Measurements from ENCODE around the gene SNRPD1. TPM values are rescaled to one million over a fixed set of nuclear protein-coding genes. Genes with fewer than 3 reads are reported as not detected.

Gene SNRPD1
- total RNA-seq, 1 experiment from 2014 or later: 134 TPM

- H3K79me2 ChIP-seq (ENCODE audit: insufficient read depth, low read length): peaks cover 46% of the 10 kb centered on the region
- TSS peak; percentile 68 for BruUV-seq (replicated peaks)
- peak within 1 kb of the TSS; percentile 96 for H3K4me2 ChIP-seq (ENCODE audit: low read length)
- peak; percentile 99 for DNase-seq (ENCODE audit: low read depth, low spot score)
- TF ChIP-seq YY1 (IDR thresholded peaks at IDR 0.05; ENCODE audit: extremely low read depth, insufficient replicate concordance, low read depth, low read length) (peak; percentile 94), ELF1 (IDR thresholded peaks at IDR 0.05; ENCODE audit: borderline replicate concordance, low read depth) (no peak), CTCF (IDR thresholded peaks at IDR 0.05 in 2 of 3, conservative IDR thresholded peaks at IDR 0.05 in 1 of 3; ENCODE audit: borderline replicate concordance in 1 of 3, insufficient read depth in 1 of 3, low read depth in 2 of 3, low read length in 2 of 3) (peak in 2 of 3 experiments; percentile 67 to 81; a peak in 4 of 6 replicates), ATF3 (IDR thresholded peaks at IDR 0.05) (no peak), CBX3 (IDR thresholded peaks at IDR 0.05; ENCODE audit: low read depth) (no peak), CEBPB (IDR thresholded peaks at IDR 0.05; ENCODE audit: low read depth) (no peak), TCF7L2 (IDR thresholded peaks at IDR 0.05; ENCODE audit: borderline replicate concordance, extremely low read depth, insufficient read depth, insufficient read length) (peak; percentile 27), SIN3A (IDR thresholded peaks at IDR 0.05; ENCODE audit: low read depth) (no peak), SRF (IDR thresholded peaks at IDR 0.05; ENCODE audit: low read depth) (no peak), EZH2 (IDR thresholded peaks at IDR 0.05) (no peak), POLR2AphosphoS5 (IDR thresholded peaks at IDR 0.05; ENCODE audit: low read depth, low read length) (peak; percentile 93), POLR2A (IDR thresholded peaks at IDR 0.05; ENCODE audit: borderline replicate concordance, extremely low read depth, insufficient read depth, insufficient read length) (no peak)
- TF ChIP-seq, protein P1, sequence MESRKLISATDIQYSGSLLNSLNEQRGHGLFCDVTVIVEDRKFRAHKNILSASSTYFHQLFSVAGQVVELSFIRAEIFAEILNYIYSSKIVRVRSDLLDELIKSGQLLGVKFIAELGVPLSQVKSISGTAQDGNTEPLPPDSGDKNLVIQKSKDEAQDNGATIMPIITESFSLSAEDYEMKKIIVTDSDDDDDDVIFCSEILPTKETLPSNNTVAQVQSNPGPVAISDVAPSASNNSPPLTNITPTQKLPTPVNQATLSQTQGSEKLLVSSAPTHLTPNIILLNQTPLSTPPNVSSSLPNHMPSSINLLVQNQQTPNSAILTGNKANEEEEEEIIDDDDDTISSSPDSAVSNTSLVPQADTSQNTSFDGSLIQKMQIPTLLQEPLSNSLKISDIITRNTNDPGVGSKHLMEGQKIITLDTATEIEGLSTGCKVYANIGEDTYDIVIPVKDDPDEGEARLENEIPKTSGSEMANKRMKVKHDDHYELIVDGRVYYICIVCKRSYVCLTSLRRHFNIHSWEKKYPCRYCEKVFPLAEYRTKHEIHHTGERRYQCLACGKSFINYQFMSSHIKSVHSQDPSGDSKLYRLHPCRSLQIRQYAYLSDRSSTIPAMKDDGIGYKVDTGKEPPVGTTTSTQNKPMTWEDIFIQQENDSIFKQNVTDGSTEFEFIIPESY (IDR thresholded peaks at IDR 0.05; ENCODE audit: extremely low read depth, insufficient replicate concordance, low read length): no peak
- no peaks in the 10 kb centered on the region for H3K9me3 ChIP-seq (ENCODE audit: control insufficient read depth in 1 of 2, insufficient read depth in 1 of 2, low read depth in 1 of 2, low read length in 2 of 2)
- intact Hi-C loops (cut with micrococcal nuclease): loop anchor here (1.0 to 5.0 kb wide), 2 partner anchors 12 to 403 kb away; partner anchors contain the start of gene SNRPD1
- H3K4me1 ChIP-seq (ENCODE audit: control insufficient read depth in 1 of 2, insufficient read depth in 2 of 2, low read length in 2 of 2): peaks cover 7 to 13% of the 10 kb centered on the region in 2 experiments
- peak within 1 kb of the TSS; percentile 84 to 99 for H3K4me3 ChIP-seq (replicated peaks in 1 of 2; ENCODE audit: low read depth in 1 of 2, low read length in 2 of 2)
- no peaks in the 10 kb centered on the region for H4K20me1 ChIP-seq (ENCODE audit: insufficient read depth)
- POLR2A ChIA-PET: interaction anchor here (0.7 to 1.9 kb wide), 11 partner anchors 8 to 406 kb away, joined by 3 to 26 read pairs (median 3); partner anchors contain the start of gene SNRPD1
- CTCF ChIA-PET: interaction anchor here (0.6 to 3.0 kb wide), 29 partner anchors 10 to 1033 kb away, joined by 3 to 66 read pairs (median 4); partner anchors contain the start of genes ABHD3, MIB1 and SNRPD1
- H3K9ac ChIP-seq (ENCODE audit: low read length): peak within 1 kb of the TSS; percentile 96
- peak within 1 kb of the TSS; percentile 100 for H3K27ac ChIP-seq (ENCODE audit: low read depth, low read length)
- peak; percentile 91 for ATAC-seq
- RAD21 ChIA-PET (ENCODE audit: low non-redundant PET in 1 of 2, low total read pairs in 2 of 2, uncharacterized antibody in 2 of 2, unreplicated experiment in 2 of 2): interaction anchor here in 1 of 2 experiments (0.7 kb wide), 1 partner anchor 43 kb away, joined by 3 read pairs; no protein-coding TSS in a partner anchor
- peak within 1 kb of the TSS; percentile 37 for H2AFZ ChIP-seq (ENCODE audit: low read depth, low read length, poor library complexity, severe bottlenecking)
- H3K27me3 ChIP-seq (ENCODE audit: insufficient read depth, low read length): no peaks in the 10 kb centered on the region
- H3K36me3 ChIP-seq (ENCODE audit: control insufficient read depth in 1 of 2, insufficient read depth in 2 of 2, low read length in 2 of 2): no peaks in the 10 kb centered on the region
- H3K9me2 ChIP-seq (ENCODE audit: insufficient read depth): no peaks in the 10 kb centered on the region
Measured at GRCh38 chr18:21600526-21601410, 11.3 kb upstream of the SNRPD1 start, which contains the start of gene ESCO1. Gene ESCO1, minus strand, starts transcription at chr18:21600704. Its CDS starts 25,861 bp downstream, at chr18:21574843.

Data from HCT116 (cell line).